Subcutaneous adipose tissue (tissue), 4 donors: ENCODE results near the gene FBXL13. TPM values are rescaled to one million over a fixed set of nuclear protein-coding genes. Genes with fewer than 3 reads are reported as not detected.

Experiments used
- CTCF ChIP-seq: fragments of 450-650 bp; IDR thresholded peaks from one replicate; pipeline ENCODE4 v1.5.1; 2016; ENCODE audit warnings: low read depth, mild to moderate bottlenecking, control low read depth, antibody characterized with exemption, moderate library complexity
- total RNA-seq, 4 donors: library from RNA; depleted of rRNA; stranded (reverse); fragments of >200 nt; gene quantifications; one replicate each; pipeline ENCODE4 v1.1.0, GENCODE V29; 2016

Gene FBXL13
- total RNA-seq, 4 donors from 2014 or later: 0.88 to 2.4 TPM; not detected in 2

GRCh38 chr7:102925976-102926782 is 148.4 kb downstream of the FBXL13 start:
- no peak for TF ChIP-seq CTCF

- TF ChIP-seq CTCF: no peak
These were observed 155.8 kb downstream of the FBXL13 start for GRCh38 chr7:102918845-102919244.

- TF ChIP-seq CTCF: no peak
These were observed 156.9 kb downstream of the FBXL13 start for GRCh38 chr7:102917436-102918353.

- no peak for TF ChIP-seq CTCF
These were observed 157.7 kb downstream of the FBXL13 start for GRCh38 chr7:102916881-102917280.

GRCh38 chr7:102916426-102916825 is 158.2 kb downstream of the FBXL13 start:
- TF ChIP-seq CTCF: no peak

GRCh38 chr7:102914585-102914984 is 160.0 kb downstream of the FBXL13 start:
- no peak for TF ChIP-seq CTCF

GRCh38 chr7:102913826-102914225 is 160.8 kb downstream of the FBXL13 start:
- TF ChIP-seq CTCF: no peak
